ENCODE data around the gene BRF1.
"Not testable (repeated sequence)": the region's sequence is repeated elsewhere in the genome, so short reads cannot be mapped to it uniquely, and the experiment has no call there.

The BRF1 gene

GRCh38 chr14:105300542-105301102 is at the start of gene BRF1:
Gene BRF1 (minus strand): TSS chr14:105301001. CDS start chr14:105300629, 372 bp downstream.
- peak; percentile 30 for DNase-seq (ENCODE audit: low read depth)

DNA sequence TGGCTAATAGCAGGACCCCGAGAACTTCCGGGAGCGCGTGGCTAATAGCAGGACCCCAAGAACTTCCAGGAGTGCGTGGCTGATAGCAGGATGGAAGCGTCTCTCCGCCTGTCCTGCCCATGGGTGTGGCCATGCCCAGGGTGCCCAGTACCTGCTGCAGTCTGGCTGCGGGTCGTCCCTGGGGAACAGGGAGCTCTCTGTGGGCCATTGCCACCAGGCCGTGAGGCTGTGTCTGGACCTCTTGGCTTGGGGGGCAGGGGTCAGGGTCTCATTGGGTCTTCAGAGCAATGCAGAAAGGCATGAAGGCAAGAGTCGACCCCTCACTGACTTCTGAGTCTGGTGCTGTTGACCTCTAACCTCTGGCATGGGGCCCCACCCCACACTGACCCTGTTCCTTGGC is 49.2 kb upstream of the BRF1 start:
- no peak for DNase-seq (ENCODE audit: low read depth)

DNA sequence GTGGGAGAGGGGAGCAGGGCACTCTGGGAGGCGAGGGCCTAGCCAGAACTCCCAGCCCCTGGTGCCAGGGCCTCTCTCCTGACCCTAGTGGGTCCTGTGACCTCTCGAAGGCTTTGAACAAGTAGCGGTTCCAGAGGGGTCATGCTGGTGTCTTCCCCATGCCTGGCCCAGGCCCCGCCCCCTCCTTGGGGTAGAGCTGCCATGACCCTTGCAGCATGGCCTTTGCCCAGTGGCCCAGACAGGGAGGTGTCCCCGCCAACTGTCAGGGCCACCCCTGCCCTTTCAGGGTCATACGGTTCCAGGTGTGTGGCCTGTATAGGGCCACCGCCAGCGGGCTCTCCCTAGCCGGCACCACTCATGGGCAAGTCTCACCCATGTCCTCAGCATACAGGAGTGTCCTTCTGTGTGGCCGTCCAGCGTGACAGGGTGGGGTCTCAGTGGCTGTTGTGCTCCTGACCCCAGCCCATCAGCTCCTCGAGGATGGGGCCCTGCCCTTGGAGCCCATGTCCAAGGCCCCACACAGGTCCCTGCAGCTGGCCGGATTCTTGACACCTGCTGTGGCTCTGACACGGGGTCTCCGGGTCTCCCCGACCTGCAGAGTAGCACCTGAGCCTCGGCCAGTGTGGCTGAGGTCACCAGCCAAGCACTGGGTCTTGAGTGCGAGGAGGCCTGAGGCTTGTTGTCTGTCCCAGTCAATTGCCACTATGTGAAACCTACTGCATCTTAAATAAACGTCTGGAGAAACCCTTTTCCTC is 48.3 kb upstream of the BRF1 start:
- no peak for DNase-seq (ENCODE audit: low read depth)

GRCh38 chr14:105348169-105348944 is 47.6 kb upstream of the BRF1 start:
- no peak for DNase-seq (ENCODE audit: low read depth)

GRCh38 chr14:105347587-105347968 is 46.8 kb upstream of the BRF1 start:
- DNase-seq (ENCODE audit: low read depth): no peak

DNA sequence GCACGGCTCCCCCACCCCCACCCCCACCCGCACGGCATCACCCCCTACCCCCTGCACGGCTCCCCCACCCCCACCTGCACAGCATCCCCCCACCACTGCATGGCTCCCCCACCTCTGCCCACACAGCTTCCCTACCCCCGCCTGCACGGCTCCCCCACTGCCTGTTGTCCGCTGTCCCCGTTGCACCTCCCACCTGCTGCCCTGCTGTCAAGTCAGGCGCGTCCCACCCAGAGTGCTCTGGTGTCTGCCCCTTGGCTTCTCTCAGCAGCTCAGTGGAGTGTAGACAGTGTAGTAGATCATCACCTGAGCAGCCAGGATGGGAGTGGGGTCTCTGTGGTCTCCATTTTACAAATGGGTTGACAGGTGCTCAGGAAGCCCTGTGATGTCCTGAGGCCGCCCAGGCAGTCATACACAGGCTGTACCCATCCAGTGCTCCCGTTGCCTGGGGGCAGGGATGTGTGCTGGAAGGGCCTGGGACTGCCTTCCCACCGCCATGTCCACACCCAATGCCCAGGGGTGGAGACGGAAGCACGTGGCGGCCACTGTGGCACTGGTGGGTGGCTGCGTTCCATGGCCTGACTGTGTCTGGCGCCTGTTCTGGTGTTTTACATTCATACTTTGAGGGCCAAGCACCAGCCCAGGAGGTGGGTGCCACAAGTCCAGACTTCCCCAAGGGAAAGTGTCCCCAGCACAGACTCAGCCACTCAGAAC is 46.2 kb upstream of the BRF1 start:
- DNase-seq (ENCODE audit: low read depth): no peak

DNA sequence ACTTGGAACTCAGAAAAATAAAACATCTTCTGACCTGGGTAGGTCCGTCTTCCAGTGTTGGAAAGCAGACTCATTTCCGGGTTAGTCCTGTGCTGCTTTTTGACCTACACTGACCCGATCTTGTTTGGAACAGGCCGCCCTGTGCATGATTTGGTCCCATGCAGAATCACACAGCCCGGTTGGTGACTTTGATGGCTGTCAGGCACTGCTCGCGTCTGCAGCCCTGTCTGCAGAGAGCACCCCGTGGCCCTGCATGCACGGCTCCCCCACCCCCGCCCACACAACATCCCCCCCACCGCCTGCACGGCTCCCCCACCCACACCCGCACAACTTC is 45.4 kb upstream of the BRF1 start:
- DNase-seq (ENCODE audit: low read depth): no peak

GRCh38 chr14:105343194-105343593 is 42.4 kb upstream of the BRF1 start:
- DNase-seq (ENCODE audit: low read depth): no peak

DNA sequence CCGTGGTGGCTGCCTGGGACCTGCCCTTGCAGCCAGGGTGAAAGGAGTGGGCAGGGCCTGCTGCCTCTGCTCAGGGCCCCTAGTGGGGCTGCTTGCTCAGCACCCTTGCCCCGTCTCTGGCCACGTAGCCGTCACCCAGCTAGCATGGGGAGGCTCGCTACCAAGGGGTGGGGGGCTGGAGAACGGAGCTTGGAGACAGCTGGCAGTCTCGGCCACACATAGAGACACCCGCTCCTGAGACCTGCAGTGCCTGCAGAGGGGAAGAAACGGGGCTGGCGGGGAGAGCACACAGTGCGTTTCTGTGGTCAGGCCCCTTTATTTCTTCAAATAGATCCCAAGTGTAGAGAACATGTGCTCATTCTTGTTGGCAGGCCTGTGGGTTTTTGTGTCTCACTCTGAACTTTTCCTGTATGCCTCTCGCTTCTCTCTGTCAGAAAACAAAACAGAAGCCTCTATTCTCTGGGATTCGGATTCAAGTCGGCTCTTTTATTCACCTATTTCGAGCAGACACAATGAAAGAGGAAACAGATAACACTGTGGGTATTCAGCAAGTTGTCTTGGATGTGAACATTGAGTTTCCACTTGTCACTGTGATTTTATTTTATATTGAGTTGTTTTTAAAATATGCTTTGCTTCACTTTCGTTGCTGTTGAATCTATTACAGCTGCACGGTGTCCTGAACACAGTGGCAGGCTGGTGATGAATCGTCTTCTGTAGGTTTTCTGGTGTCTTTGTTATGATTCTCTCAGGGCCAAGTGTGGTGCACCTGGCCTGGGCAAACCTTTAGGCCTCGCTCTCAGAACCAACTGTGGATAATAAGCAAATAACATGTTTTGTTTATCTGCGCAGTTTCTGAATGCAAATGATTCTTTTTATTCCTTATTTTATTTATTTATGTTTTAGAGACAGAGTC is 40.3 kb upstream of the BRF1 start:
- DNase-seq (ENCODE audit: low read depth): no peak

DNA sequence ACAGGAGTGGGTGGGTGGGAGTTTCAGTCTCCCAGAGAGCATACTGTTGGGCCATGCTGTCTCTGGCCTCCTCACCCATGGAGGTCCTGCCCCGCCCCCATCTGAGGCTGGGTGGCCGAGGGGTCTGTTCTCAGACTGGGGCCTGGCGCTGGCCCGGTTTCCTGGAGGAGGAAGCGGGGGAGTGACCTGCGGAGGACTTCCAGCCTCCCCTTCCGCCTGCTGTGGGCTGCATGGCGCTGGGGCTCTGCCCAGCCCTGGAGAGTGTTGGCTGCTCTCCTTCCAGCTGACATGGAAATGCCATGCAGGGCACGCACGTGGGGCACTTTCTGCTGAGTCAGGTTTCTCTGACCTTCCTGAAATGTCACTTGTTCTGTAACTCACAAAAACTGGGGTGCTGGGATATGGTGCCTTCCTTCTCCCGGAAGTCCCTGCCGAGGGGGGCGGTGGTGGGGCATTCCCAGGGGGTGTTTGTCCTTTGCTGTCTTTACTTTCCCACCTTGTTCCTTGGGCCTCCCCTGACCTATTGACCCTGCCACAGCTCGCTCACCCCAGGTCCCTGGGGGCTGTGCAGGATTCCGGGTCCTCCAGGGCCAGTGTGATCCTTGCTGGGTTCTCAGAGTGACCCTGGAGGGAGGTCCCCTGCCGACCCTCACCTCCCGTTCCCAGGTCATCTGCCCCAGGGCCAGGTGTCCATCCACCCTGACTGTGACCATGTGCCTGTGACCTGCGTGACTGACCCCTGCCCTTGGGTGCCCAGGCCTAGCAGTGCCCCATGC is 37.4 kb upstream of the BRF1 start:
- DNase-seq (ENCODE audit: low read depth): no peak

DNA sequence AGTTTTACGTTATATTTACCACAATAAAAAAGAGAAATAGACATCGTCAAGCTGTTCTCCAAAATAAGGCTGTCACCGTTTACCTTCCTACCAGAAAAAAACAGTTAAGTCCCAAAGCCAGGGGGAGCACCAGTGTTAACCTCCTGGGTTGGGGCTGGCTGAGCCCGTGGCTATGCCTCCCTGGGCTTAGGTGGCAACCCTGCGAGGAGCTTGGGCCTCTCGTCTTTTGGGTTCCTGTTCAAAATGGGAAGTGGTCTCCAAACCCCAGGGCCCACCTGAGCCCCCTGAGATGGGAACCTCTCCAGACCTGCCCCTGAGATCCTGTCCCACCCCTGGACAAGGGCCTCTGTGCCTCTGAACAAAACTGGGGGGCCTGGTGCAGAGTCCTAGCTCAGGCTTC is 36.6 kb upstream of the BRF1 start:
- DNase-seq (ENCODE audit: low read depth): no peak

GRCh38 chr14:105336477-105337287 is 35.9 kb upstream of the BRF1 start:
- no peak for DNase-seq (ENCODE audit: low read depth)

DNA sequence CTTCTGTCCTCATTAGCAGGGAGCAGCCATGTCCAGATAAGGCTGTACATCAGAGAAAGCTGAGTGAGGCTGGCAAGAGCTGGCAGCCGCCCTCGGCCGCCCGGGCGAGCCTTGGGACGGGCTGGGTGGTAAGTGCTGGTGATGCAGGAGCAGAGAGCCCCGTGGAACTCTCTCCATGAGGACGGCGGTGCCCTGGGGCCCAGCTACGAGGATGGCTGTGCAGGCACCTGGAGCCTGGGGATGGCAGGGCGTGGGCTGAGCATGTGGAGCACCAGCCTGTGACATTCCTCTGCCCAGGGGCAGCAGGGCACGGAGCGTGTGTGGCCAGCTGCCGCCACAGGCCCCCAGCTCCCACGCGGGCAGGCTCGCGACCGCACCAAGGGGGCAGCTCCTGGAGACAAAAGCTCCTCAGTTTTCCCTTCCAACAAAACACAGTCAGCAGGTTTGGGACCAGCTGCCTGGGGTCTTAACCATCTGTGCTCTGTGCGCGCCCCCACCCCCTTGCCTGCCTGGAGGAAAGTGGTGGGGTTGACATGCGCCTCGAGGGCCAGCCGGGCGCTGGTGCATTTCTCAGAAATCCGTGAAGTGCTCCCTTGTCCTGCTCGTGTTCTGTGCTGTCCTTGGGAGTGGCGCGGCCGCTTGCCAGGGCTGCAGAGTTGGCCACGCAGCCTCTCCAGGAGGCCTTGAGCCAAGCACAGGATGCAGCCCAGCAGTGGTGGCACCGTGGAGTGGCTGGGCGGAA is 35.1 kb upstream of the BRF1 start:
- DNase-seq (ENCODE audit: low read depth): no peak

GRCh38 chr14:105335231-105335542 is 34.4 kb upstream of the BRF1 start:
- not testable (repeated sequence) for DNase-seq (ENCODE audit: low read depth)

GRCh38 chr14:105334383-105335230 is 33.8 kb upstream of the BRF1 start:
- DNase-seq (ENCODE audit: low read depth): no peak

DNA sequence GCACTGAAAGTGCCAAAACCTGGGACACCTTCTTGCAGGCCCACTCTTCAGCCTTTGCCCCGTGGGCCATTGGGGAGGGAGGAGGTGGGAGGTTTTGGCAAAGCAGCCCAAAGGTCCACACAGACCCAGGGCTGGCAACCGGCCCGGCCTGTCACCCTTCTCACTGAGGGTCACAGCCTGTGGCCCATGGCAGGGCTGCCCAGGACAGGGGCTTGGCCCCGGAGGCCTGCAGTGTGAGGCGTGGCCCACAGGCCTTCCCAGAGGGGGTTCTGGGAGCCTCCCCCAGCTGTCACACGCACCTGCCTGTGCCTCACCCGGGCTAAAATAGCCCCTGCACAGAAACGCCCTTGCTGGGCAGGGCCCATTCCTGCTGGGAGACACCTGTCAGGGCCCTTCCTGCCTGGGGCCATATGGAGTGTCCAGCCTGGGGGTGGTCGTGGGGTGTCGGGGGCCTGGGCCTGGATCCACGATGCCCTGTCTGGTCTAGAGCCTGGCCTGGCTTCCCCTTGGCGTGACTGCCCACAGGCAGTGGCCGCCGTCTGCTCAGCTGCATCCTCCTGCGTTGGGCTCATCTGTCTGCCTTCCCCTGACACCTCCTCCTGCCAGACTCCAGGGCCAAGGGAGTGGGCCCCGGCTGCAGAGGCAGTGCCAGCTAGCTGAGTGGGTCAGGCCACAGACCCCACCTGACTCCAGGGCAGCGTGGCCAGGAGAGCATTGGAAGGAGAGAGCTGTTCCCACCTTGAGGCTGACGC is 33.0 kb upstream of the BRF1 start:
- DNase-seq (ENCODE audit: low read depth): no peak

GRCh38 chr14:105333020-105333490 is 32.3 kb upstream of the BRF1 start:
- no peak for DNase-seq (ENCODE audit: low read depth)

Data from non-pigmented ciliary epithelial cell (primary cell).